Motor neuron (in vitro differentiated cells): Measurements from ENCODE around the gene NT5DC2. TPM values are rescaled to one million over a fixed set of nuclear protein-coding genes. Genes with fewer than 3 reads are reported as not detected.

Source experiments
- ATAC-seq, 8 experiments: fragments of 200-7000 bp; cut with Tn5 transposase; replicated peaks in 6 of 8; 2 replicates each; pipeline ENCODE4 v1.8.0; 2021; ENCODE audit warnings: mild to moderate bottlenecking in 8 of 8, moderate library complexity in 8 of 8
- H3K27ac ChIP-seq, 2 donors: fragments of 250-450 bp; sonication (Bioruptor Pico); 2 replicates each; pipeline ENCODE4 v1.9.0; 2021; ENCODE audit warnings: antibody characterized with exemption in 2 of 2, mild to moderate bottlenecking in 2 of 2, moderate library complexity in 1 of 2
- H3K4me1 ChIP-seq, 2 donors: fragments of 250-450 bp; sonication (Bioruptor Pico); replicated peaks in 1 of 2; 2 replicates each; pipeline ENCODE4 v1.6.1; 2021; ENCODE audit warnings: antibody characterized with exemption in 2 of 2, mild to moderate bottlenecking in 2 of 2, moderate library complexity in 1 of 2
- H3K4me3 ChIP-seq, 5 donors: fragments of 250-450 bp; sonication (Bioruptor Pico); 2 replicates each; pipeline ENCODE4 v1.9.0; 2021; ENCODE audit warnings: antibody characterized with exemption in 5 of 5, mild to moderate bottlenecking in 5 of 5, moderate library complexity in 4 of 5
- WGBS, 10 experiments: fragments of 450-650 bp; shearing (Covaris generic); methylation state at CpG; one replicate each; pipeline ENCODE4 v1.0.0; 2022; 5-methylcytosine and 5-hydroxymethylcytosine counted together
- in situ Hi-C, 9 experiments: fragments of 400-800 bp; cut with MboI; loops; one replicate each; pipeline ENCODE4 v1.15.0; 2021; ENCODE audit warnings: low sequenced_read_pairs in 9 of 9, low pct_unique_long_range_greater_than_20kb in 2 of 9; ENCODE audit not compliant: unreplicated experiment in 9 of 9
- total RNA-seq, 8 experiments: library from RNA; unstranded; fragments of 300-600 nt; gene quantifications; 2 replicates each; pipeline versions ENCODE4 v1.2.3 to v1.2.4, GENCODE V29; 2022

NT5DC2 gene
- total RNA-seq, 8 experiments from 2014 or later: 13.3 to 156 (median 91.7) TPM

GRCh38 chr3:52552089-52552488 lies 18.4 kb upstream of the NT5DC2 start:
- Histone ChIP-seq H3K27ac (no peak overlapping the region), H3K4me1 (peaks cover 0 to 2% of the 10 kb centered on the region in 2 donors), H3K4me3 (no peak overlapping the region)
- peak in 1 of 8 experiments; percentile 46 for ATAC-seq
- in situ Hi-C loops: no loop called here
- 65 to 100% (median 88%) methylated on average over 1 to 3 of the region's 3 CpGs; no CpG with 5 or more reads in 2 of the 10 experiments for WGBS, 10 experiments

- Histone ChIP-seq H3K4me3 (no peak overlapping the region), H3K27ac (peak overlapping the region in 1 of 2 donors; percentile 20), H3K4me1 (no peaks in the 10 kb centered on the region)
- in situ Hi-C loops: no loop called here
- peak in 7 of 8 experiments; percentile 30 to 97 (median 87) for ATAC-seq
Observed at GRCh38 chr3:52551118-52551517, 17.5 kb upstream of the NT5DC2 start.

GRCh38 chr3:52547143-52547542 lies 13.5 kb upstream of the NT5DC2 start:
- in situ Hi-C loops: no loop called here
- H3K27ac ChIP-seq: no peak overlapping the region
- H3K4me1 ChIP-seq: no peaks in the 10 kb centered on the region
- WGBS, 10 experiments: 67 to 100% (median 83%) methylated on average over 1 to 2 of the region's 2 CpGs; no CpG with 5 or more reads in 3 of the 10 experiments
- ATAC-seq: no peak
- H3K4me3 ChIP-seq: no peak overlapping the region

GRCh38 chr3:52546111-52546901 lies 12.6 kb upstream of the NT5DC2 start:
- H3K27ac ChIP-seq: no peak overlapping the region
- WGBS, 10 experiments: 55 to 94% (median 78%) methylated on average over 1 to 3 of the region's 3 CpGs; no CpG with 5 or more reads in 1 of the 10 experiments

GRCh38 chr3:52544937-52545336 lies 11.3 kb upstream of the NT5DC2 start:
- Histone ChIP-seq H3K27ac (no peak overlapping the region), H3K4me1 (no peaks in the 10 kb centered on the region), H3K4me3 (no peak overlapping the region)
- no peak for ATAC-seq
- in situ Hi-C loops: no loop called here
- 70 to 100% (median 85%) methylated on average over 2 to 4 of the region's 4 CpGs; no CpG with 5 or more reads in 2 of the 10 experiments for WGBS, 10 experiments

More at GRCh38 chr3:52546111-52546901, 12.6 kb upstream of the NT5DC2 start:
- in situ Hi-C loops: no loop called here
- no peaks in the 10 kb centered on the region for H3K4me1 ChIP-seq
- ATAC-seq: no peak
- no peak overlapping the region for H3K4me3 ChIP-seq

- no peak overlapping the region for H3K4me3 ChIP-seq
- ATAC-seq: no peak
- 40 to 100% (median 94%) methylated on average over 1 to 2 of the region's 2 CpGs; no CpG with 5 or more reads in 3 of the 10 experiments for WGBS, 10 experiments
- no peak overlapping the region for H3K27ac ChIP-seq
- in situ Hi-C loops: no loop called here
- H3K4me1 ChIP-seq: peaks cover 11 to 15% of the 10 kb centered on the region in 2 donors
Observed at GRCh38 chr3:52541050-52541449, 7.4 kb upstream of the NT5DC2 start.

GRCh38 chr3:52539010-52539653 lies 5.5 kb upstream of the NT5DC2 start:
- Histone ChIP-seq H3K4me3 (no peak overlapping the region), H3K27ac (no peak overlapping the region), H3K4me1 (peaks cover 23 to 29% of the 10 kb centered on the region in 2 donors)
- 90 to 100% (median 100%) methylated on average over 1 to 5 of the region's 5 CpGs; no CpG with 5 or more reads in 5 of the 10 experiments for WGBS, 10 experiments
- no peak for ATAC-seq
- in situ Hi-C loops: no loop called here

GRCh38 chr3:52537726-52538421 lies 4.2 kb upstream of the NT5DC2 start:
- H3K27ac ChIP-seq: no peak overlapping the region
- no peak for ATAC-seq
- in situ Hi-C loops: no loop called here
- 40 to 85% (median 74%) methylated on average over 1 to 5 of the region's 7 CpGs; no CpG with 5 or more reads in 5 of the 10 experiments for WGBS, 10 experiments
- peak overlapping the region; percentile 52 to 65 (median 58) for H3K4me3 ChIP-seq
- H3K4me1 ChIP-seq: peaks cover 26 to 29% of the 10 kb centered on the region in 2 donors

GRCh38 chr3:52537165-52537620 lies 3.5 kb upstream of the NT5DC2 start:
- WGBS, 10 experiments: 0 to 4% (median 0%) methylated on average over 1 to 4 of the region's 6 CpGs; no CpG with 5 or more reads in 3 of the 10 experiments
- Histone ChIP-seq H3K4me3 (peak overlapping the region; percentile 52 to 65 (median 58)), H3K27ac (peak overlapping the region; percentile 69 to 73), H3K4me1 (peaks cover 26 to 33% of the 10 kb centered on the region in 2 donors)
- in situ Hi-C loops: no loop called here
- ATAC-seq: no peak

- WGBS, 10 experiments: 0% methylated on average over 4 to 16 of the region's 65 CpGs; no CpG with 5 or more reads in 5 of the 10 experiments
- peaks cover 32 to 39% of the 10 kb centered on the region in 2 donors for H3K4me1 ChIP-seq
- peak; percentile 81 to 89 (median 84) for ATAC-seq
- H3K27ac ChIP-seq: peak within 1 kb of the TSS; percentile 69 to 73
- H3K4me3 ChIP-seq: peak within 1 kb of the TSS; percentile 52 to 65 (median 58)
- in situ Hi-C loops: no loop called here
Observed at GRCh38 chr3:52536369-52537164, 2.9 kb upstream of the NT5DC2 start, which contains the start of gene UQCC5. TSS of gene UQCC5 (plus strand) at chr3:52536605. CDS start at chr3:52536756, 151 bp downstream.

- Histone ChIP-seq H3K27ac (peak overlapping the region; percentile 53 to 65), H3K4me3 (peak overlapping the region in 1 of 5 donors; percentile 5), H3K4me1 (peaks cover 36 to 40% of the 10 kb centered on the region in 2 donors)
- in situ Hi-C loops: no loop called here
- WGBS, 10 experiments: 3 to 100% (median 40%) methylated on average over 1 to 5 of the region's 9 CpGs; no CpG with 5 or more reads in 3 of the 10 experiments
- ATAC-seq: no peak
Observed at GRCh38 chr3:52536112-52536368, 2.4 kb upstream of the NT5DC2 start.

- Histone ChIP-seq H3K4me3 (peak overlapping the region in 1 of 5 donors; percentile 85), H3K4me1 (peaks cover 37 to 40% of the 10 kb centered on the region in 2 donors), H3K27ac (peak overlapping the region; percentile 53 to 65)
- 80 to 100% (median 94%) methylated on average over 1 to 15 of the region's 19 CpGs for WGBS, 10 experiments
- in situ Hi-C loops: no loop called here
- ATAC-seq: no peak
Observed at GRCh38 chr3:52535411-52536111, 1.9 kb upstream of the NT5DC2 start.
